SH-SY5Y (cell line): Measurements from ENCODE around the gene THAP6.

Experiments
- GATA2 ChIP-seq: IDR thresholded peaks from 2 replicates; pipeline ENCODE4 v1.6.1; 2011; ENCODE audit warnings: mild to moderate bottlenecking, low read depth, low read length
- GATA3 ChIP-seq: IDR thresholded peaks from 2 replicates; pipeline ENCODE4 v1.6.1; 2011; ENCODE audit warnings: low read depth, mild to moderate bottlenecking, low read length, moderate library complexity

DNA sequence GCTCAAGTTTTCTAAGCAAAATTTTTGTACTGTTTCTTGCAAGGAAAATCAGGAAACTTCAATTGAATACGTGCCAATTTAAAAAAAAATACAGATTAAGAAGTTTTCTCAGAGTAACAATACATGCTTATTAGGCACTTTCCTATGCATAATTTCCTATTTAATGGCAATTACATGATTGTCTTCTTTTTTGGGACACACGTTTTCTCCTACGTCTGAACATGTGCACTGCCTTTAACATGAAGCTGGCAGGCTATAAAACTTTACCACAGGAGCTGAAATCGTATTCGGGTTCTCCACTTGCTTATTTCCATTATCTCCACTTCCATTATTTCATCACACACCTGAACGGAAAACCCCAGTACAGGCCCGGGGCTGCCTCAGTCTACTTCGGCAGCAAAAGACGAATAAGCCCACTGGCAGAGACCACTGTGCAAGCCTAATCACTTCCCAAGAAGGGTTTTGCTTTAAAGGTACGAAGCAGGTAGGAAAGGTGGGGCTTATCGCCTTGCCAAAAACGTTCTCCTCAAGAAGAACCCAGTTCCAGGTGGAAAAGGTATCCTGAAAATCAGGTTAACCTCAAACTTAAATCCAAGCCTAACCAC lies 645 bp upstream of the THAP6 start:
- no peak for TF ChIP-seq GATA3
- no peak for TF ChIP-seq GATA2
